Body of pancreas (tissue), 4 donors: ENCODE results near the gene S100A2. TPM values are rescaled to one million over a fixed set of nuclear protein-coding genes. Genes with fewer than 3 reads are reported as not detected.

Experiments used
- ATAC-seq: fragments of 150-250 bp; one replicate; pipeline ENCODE4 v1.9.1; 2016
- DNase-seq, 4 donors: peaks; one replicate each; pipeline ENCODE4 v3.0.0-alpha.2; 2019
- H3K27ac ChIP-seq, 4 donors: fragments of 200-600 bp; sonication (generic); 1 replicate in 3 of 4; 2 replicates in 1 of 4; pipeline versions ENCODE4 v1.5.1 to v1.6.1; 2016 to 2019; ENCODE audit warnings: mild to moderate bottlenecking in 1 of 4, mixed read lengths in 1 of 4, moderate library complexity in 1 of 4
- H3K27me3 ChIP-seq, 2 donors: fragments of 200-600 bp; sonication (generic); one replicate each; pipeline ENCODE4 v1.6.0; 2016; ENCODE audit warnings: mild to moderate bottlenecking in 1 of 2
- H3K36me3 ChIP-seq, 2 donors: fragments of 200-600 bp; sonication (generic); replicated peaks in 1 of 2; 2 replicates each; pipeline ENCODE4 v1.5.1; 2016; ENCODE audit warnings: low read depth in 2 of 2; ENCODE audit not compliant: insufficient read depth in 1 of 2
- H3K4me1 ChIP-seq: fragments of 200-600 bp; sonication (generic); one replicate; pipeline ENCODE4 v1.6.0; 2016
- H3K4me3 ChIP-seq, 2 donors: fragments of 200-600 bp; sonication (generic); 1 replicate in 1 of 2; 2 replicates in 1 of 2; pipeline ENCODE4 v1.5.1; 2016 to 2019
- H3K9me3 ChIP-seq, 3 donors: fragments of 200-600 bp; sonication (generic); 1 replicate in 2 of 3; 2 replicates in 1 of 3; pipeline ENCODE4 v1.5.1; 2016
- POLR2A ChIP-seq, 3 donors: fragments of 450-650 bp; IDR thresholded peaks; one replicate each; pipeline ENCODE4 v1.6.1; 2016; ENCODE audit warnings: antibody characterized with exemption in 3 of 3, mild to moderate bottlenecking in 2 of 3
- WGBS, 2 donors: methylation state at CpG; one replicate each; pipeline ENCODE4 v1.1.5; 2017; 5-methylcytosine and 5-hydroxymethylcytosine counted together
- intact Hi-C: fragments of 100-400 bp; cut with DNase I; formaldehyde crosslinking; loops from one replicate; pipeline ENCODE4 v1.15.1; 2023
- total RNA-seq, 2 donors: library from RNA; depleted of rRNA; stranded (reverse); fragments of >200 nt; gene quantifications; one replicate each; pipeline ENCODE4 v1.1.0, GENCODE V29; 2016
- TF ChIP-seq, protein P1 (sequence below), 7 experiments: fragments of 450-650 bp in 4 of 7; fragments of 200-600 bp in 3 of 7; sonication (generic) in 3 of 7; IDR thresholded peaks; one replicate each; pipeline ENCODE4 v1.5.1; 2016 to 2019; ENCODE audit warnings: antibody characterized with exemption in 7 of 7

Gene S100A2
- total RNA-seq, 2 donors from 2014 or later, result not detected

DNA sequence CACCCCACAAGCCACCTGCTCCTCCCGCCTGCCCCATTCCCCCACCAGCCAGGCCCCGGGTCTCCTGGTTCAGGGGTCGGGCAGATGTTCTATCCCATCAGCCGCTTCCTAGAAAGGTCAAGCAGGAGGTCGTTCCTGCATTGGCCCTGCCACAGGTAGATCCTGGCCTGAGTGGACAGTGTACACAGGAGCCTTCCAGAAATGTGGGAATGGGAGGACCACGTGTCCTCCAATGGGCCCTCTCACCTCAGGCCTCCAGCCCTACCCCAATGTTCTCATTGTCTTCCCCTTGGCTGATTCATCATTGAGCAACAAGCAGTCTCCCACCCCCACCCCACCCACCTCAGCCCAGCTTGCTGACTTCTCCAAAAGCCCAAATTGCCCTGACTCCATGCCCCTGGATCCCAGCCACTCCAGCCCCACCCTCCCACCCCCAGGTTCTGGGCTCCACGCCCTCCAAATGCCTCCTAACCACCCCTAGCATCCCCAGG lies 45.2 kb upstream of the S100A2 start:
- Histone ChIP-seq H3K27me3 (no peaks in the 10 kb centered on the region), H3K27ac (peak overlapping the region in 3 of 4 donors; percentile 12 to 81 (median 43)), H3K36me3 (no peaks in the 10 kb centered on the region), H3K9me3 (no peaks in the 10 kb centered on the region), H3K4me3 (no peak overlapping the region), H3K4me1 (peaks cover 50% of the 10 kb centered on the region)
- TF ChIP-seq, protein P1, sequence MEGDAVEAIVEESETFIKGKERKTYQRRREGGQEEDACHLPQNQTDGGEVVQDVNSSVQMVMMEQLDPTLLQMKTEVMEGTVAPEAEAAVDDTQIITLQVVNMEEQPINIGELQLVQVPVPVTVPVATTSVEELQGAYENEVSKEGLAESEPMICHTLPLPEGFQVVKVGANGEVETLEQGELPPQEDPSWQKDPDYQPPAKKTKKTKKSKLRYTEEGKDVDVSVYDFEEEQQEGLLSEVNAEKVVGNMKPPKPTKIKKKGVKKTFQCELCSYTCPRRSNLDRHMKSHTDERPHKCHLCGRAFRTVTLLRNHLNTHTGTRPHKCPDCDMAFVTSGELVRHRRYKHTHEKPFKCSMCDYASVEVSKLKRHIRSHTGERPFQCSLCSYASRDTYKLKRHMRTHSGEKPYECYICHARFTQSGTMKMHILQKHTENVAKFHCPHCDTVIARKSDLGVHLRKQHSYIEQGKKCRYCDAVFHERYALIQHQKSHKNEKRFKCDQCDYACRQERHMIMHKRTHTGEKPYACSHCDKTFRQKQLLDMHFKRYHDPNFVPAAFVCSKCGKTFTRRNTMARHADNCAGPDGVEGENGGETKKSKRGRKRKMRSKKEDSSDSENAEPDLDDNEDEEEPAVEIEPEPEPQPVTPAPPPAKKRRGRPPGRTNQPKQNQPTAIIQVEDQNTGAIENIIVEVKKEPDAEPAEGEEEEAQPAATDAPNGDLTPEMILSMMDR (IDR thresholded peaks at IDR 0.05), result no peak
- TF ChIP-seq POLR2A (IDR thresholded peaks at IDR 0.05), result no peak
- DNase-seq (no peak), ATAC-seq (no peak)
- intact Hi-C loops, result loop anchor here (5.0 kb wide), 1 partner anchor 34 kb away; no protein-coding TSS in a partner anchor
- whole genome bisulfite sequencing, 2 donors, result 82 to 83% methylated on average over 7 of the region's 7 CpGs

DNA sequence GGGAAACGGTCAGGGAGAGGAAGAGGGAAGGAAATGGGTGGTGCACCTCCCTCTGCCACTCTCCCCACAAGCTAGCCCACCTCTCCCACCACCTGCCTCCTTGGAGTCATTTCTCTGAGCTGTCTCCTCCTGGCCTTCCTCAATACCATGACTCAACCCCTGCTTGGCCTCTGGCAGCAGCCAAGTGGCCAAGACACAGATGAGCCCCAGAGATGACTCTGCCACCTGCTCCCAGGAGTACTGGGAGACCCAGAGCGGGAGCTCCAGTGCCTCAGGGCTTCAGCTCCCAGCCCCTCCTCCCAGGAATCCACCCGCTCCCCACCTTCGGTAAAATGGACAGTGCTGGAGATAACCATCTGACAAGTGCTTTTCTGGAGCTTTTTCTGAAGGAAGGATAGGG lies 44.7 kb upstream of the S100A2 start:
- no peaks in the 10 kb centered on the region for H3K36me3 ChIP-seq

DNA sequence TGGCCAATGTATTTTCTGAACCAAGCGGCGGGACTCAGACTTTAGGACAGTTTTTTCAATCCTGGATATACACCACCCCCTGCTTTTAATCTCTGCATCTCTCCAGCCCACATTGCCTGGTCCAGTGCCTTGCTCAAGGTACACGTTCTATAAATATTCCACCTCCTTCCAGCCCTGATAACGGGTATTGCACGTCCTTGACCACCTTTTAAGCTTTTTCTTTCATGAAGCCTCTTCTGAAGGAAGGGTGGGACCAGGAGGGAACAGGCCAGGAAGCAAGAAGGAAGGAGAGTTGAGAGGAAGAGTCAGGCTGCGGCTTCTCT lies 43.9 kb upstream of the S100A2 start:
- H3K27me3 ChIP-seq, result no peaks in the 10 kb centered on the region
- TF ChIP-seq POLR2A (IDR thresholded peaks at IDR 0.05), result no peak
- TF ChIP-seq, protein P1 (IDR thresholded peaks at IDR 0.05), result no peak
- no peak for ATAC-seq
- peaks cover 46% of the 10 kb centered on the region for H3K4me1 ChIP-seq
- intact Hi-C loops, result no loop called here
- 64 to 72% methylated on average over 6 of the region's 6 CpGs for WGBS, 2 donors
- no peak for DNase-seq
- no peaks in the 10 kb centered on the region for H3K36me3 ChIP-seq
- peak overlapping the region in 3 of 4 donors; percentile 56 to 81 (median 73) for H3K27ac ChIP-seq
- H3K9me3 ChIP-seq, result no peaks in the 10 kb centered on the region
- H3K4me3 ChIP-seq, result no peak overlapping the region

More for the DNA sequence above, 44.7 kb upstream of the S100A2 start:
- no peaks in the 10 kb centered on the region for H3K27me3 ChIP-seq
- ATAC-seq, result no peak
- intact Hi-C loops, result loop anchor here (5.0 kb wide), 1 partner anchor 33 kb away; no protein-coding TSS in a partner anchor
- H3K4me1 ChIP-seq, result peaks cover 50% of the 10 kb centered on the region
- no peak overlapping the region for H3K4me3 ChIP-seq
- no peak for TF ChIP-seq POLR2A (IDR thresholded peaks at IDR 0.05)
- TF ChIP-seq, protein P1 (IDR thresholded peaks at IDR 0.05), result no peak
- no peak for DNase-seq
- peak overlapping the region in 3 of 4 donors; percentile 12 to 81 (median 43) for H3K27ac ChIP-seq
- H3K9me3 ChIP-seq, result no peaks in the 10 kb centered on the region
- 54 to 79% methylated on average over 4 of the region's 4 CpGs for WGBS, 2 donors

DNA sequence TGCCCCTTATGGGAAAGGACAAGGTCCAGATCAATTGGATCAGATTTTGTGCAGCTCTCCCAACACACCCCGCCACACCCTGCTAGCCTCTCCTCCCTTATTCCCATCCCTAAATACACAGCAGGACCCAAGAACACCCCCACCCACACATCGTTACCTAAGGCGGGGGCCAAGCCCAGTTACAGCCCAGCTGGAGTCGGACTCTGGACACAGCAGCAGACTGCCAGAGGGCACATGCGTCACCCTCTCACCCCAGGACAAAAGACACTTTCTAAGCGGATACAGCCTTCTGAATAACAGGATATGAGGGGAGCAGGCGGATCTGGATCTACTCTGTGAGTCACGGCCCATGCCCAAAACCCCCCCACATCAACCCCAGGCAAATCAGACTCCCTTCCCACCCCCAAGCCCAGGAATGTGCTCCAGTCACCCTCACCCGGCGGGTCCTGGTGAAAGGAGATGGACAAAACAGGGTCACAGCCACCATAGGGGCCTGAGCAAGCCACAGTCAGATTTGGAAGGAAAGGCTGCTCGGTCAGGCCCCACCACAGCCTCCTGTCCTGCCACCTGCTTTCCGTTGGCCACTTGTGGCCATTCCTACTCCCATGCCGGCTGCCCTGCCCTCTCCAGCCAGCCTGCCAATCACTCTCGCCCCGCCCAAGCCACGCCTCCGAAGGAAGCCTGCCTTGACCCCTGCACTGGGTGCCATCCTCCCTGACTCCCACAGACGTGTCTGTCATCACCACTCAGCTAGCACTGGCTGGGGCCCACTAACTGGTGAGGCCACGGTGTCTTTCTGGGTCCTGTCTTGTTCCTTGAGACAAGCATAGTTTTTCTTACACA lies 43.3 kb upstream of the S100A2 start:
- TF ChIP-seq, protein P1 (IDR thresholded peaks at IDR 0.05), result no peak
- peak in 2 of 3 donors; percentile 42 to 48 for TF ChIP-seq POLR2A (IDR thresholded peaks at IDR 0.05)
- Histone ChIP-seq H3K4me1 (peaks cover 46% of the 10 kb centered on the region), H3K4me3 (no peak overlapping the region), H3K36me3 (no peaks in the 10 kb centered on the region), H3K27ac (peak overlapping the region; percentile 50 to 81 (median 64)), H3K9me3 (no peaks in the 10 kb centered on the region), H3K27me3 (no peaks in the 10 kb centered on the region)
- intact Hi-C loops, result no loop called here
- ATAC-seq, result peak; percentile 65
- peak in 3 of 4 donors; percentile 46 to 68 (median 50) for DNase-seq
- WGBS, 2 donors, result 59 to 78% methylated on average over 10 to 19 of the region's 19 CpGs
